ENCODE data around the gene SLC29A4.
"Not testable (repeated sequence)": the region's sequence is repeated elsewhere in the genome, so short reads cannot be mapped to it uniquely, and the experiment has no call there.

The SLC29A4 gene

DNA sequence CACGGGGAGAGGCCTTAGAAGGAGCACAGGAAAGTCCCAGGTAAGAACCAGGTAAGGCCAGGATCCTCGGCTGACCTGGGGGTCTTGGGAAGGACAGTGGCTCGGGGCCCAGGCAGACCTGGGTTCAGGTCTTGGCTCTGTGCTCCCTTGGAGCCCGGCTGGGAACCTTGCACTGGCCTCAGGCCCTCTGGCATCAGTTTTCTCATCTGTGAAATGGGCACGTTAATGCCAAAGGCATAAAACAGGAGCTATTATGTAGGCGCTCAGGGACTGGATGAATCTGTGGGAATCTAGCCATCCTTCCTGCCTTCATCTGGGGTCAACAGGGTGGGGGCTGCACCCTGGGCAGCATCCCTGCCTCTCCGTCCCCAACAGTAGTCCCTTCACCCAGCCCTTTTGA lies 8.3 kb upstream of the SLC29A4 start:
- DNase-seq (ENCODE audit: low read depth, low spot score): no peak

- not testable (repeated sequence) for DNase-seq (ENCODE audit: low read depth, low spot score)
Observed at GRCh38 chr7:5274985-5275431, 7.7 kb upstream of the SLC29A4 start.

DNA sequence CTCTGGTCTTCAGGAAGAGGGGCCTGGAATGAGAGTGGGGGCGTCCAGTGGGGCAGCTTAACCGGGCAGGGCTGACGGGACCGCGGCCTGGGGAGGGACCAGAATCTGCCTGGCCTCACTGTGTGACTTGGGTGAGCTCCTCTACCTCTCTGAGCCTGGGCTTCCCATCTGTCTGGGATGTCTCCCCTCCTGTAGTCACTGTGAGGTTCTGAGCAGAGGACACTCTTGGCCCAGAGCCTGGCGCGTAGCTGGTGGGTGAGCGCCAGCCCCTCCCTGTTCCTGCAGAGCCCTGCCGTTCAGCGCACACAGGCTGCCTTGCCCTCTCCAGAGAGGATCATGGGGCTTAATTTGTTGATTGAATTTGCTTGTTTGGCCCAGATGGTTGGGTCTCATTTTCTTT lies 7.2 kb upstream of the SLC29A4 start:
- not testable (repeated sequence) for DNase-seq (ENCODE audit: low read depth, low spot score)

DNA sequence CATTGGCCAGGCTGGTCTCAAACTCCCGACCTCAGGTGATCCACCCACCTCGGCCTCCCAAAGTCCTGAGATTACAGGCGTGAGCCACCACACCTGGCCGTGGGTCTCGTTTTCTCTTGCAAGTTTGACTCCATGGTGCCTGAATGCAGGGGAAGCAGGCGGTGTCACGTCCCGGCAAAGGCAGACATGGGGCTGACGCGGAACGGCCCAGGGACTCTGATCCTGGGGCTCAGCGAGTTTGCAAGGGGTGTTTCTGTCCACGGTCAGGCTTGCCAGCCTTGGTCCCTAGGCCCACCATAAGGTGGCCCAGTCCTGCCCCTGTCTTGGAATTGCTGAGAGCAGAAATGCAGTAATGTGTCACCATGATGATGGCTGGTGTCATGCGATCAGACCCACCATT lies 6.6 kb upstream of the SLC29A4 start:
- not testable (repeated sequence) for DNase-seq (ENCODE audit: low read depth, low spot score)

- no peak for DNase-seq (ENCODE audit: low read depth, low spot score)
Observed at GRCh38 chr7:5276611-5277010, 6.1 kb upstream of the SLC29A4 start.

GRCh38 chr7:5278766-5279165 lies 4.0 kb upstream of the SLC29A4 start:
- DNase-seq (ENCODE audit: low read depth, low spot score): no peak

- DNase-seq (ENCODE audit: low read depth, low spot score): no peak
Observed at GRCh38 chr7:5279734-5280133, 3.0 kb upstream of the SLC29A4 start.

- not testable (repeated sequence) for DNase-seq (ENCODE audit: low read depth, low spot score)
Observed at GRCh38 chr7:5281598-5282500, 894 bp upstream of the SLC29A4 start.

GRCh38 chr7:5283421-5284303 lies 919 bp downstream of the SLC29A4 start:
- no peak for DNase-seq (ENCODE audit: low read depth, low spot score)

DNA sequence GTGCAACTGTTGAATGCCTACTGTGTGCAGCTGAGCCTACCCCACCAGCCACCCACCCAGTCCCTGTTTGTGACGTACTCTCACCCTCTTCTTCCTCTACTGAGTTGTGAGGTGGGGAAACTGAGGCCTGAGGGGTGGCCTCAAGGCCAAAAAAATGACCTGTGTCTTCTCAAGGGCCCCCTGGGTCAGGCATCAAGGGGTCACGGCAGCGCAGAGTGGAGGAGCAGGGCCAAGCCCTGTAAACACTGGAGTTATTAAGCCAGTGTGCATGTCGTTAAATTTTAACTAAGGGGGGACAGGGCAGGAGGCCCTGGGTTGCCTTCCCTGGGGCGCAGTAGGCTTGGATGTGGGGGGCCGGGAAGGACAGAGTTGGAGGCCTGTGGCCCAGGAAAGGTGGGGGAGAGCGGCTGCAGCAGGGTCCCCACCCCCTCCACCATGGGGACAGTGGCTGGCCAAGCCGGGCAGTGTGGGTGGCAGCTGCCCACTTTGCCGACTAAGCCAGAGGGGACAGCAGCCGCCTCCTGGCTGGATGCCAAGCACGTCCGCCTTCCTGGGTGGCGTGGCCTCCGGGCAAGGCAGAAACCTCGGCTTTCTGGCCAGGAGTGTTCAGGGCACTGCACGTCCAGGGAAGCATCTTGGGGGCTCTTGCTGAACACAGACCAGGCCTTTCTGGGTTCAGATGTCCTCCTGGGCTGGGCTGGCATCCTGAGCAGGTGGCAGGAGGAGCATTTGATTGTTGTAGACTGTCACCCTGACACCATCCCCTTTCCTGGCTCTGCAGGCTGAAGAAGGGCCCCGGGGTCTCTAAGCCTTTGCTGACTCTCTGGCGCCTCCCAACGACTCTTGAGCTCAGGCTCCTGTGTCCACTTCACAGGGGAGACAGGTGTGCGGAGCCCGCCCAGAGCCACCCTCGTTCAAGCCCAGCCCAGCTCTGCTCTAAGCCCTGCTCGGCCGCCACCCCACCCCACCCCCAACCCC lies 1.9 kb downstream of the SLC29A4 start:
- no peak for DNase-seq (ENCODE audit: low read depth, low spot score)

DNA sequence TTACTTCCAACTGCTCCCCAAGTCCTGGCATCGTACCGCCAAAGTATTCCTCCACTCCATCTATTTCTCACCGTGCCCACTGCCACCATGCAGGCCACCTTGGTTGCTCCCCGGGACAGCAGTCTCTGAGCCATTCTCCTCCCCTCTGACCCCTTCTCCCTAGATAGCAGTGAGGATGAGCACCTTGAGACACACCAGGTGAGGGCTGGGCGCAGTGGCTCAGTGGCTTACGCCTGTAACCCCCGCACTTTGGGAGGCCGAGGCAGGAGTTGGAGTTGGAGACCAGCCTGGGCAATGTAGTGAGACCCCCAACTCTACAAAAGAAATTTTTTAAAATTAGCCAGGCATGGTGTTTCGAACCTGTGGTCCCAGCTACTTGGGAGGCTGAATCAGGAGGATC lies 4.2 kb downstream of the SLC29A4 start:
- no peak for DNase-seq (ENCODE audit: low read depth, low spot score)

DNA sequence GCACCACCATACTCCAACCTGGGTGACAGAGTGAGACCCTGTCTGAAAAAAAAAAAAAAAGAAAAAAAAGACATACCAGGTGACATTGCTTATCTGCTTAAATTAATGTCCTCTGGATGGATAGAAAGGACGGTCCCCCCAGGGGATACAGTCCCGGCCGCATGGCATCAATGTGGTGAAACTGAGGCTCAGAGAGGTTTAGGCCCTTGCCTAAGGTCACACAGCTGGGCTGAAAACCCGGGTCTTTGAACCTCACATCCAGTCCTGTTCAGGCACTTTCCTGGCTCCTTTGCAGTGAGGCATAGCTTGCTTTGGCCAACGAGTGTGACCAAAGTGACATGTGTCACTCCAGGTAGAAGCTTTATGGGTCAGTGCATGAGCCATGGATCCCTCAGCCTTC lies 4.6 kb downstream of the SLC29A4 start:
- not testable (repeated sequence) for DNase-seq (ENCODE audit: low read depth, low spot score)

DNA sequence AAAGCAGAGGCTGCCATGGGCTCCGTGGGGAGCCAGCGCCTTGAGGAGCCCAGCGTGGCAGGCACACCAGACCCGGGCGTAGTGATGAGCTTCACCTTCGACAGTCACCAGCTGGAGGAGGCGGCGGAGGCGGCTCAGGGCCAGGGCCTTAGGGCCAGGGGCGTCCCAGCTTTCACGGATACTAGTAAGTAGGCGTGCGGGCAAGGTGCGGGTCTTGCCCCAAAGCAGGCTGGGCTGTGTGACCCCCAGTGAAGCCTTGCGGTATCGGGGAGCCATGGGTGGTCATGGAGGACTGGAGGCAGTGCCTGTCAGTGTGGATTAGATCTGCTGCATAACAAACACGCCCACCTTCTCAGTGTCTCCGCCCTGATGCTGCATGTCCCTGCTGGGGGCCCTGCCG lies 5.1 kb downstream of the SLC29A4 start:
- no peak for DNase-seq (ENCODE audit: low read depth, low spot score)

- not testable (repeated sequence) for DNase-seq (ENCODE audit: low read depth, low spot score)
Observed at GRCh38 chr7:5288560-5288959, 5.8 kb downstream of the SLC29A4 start.

DNA sequence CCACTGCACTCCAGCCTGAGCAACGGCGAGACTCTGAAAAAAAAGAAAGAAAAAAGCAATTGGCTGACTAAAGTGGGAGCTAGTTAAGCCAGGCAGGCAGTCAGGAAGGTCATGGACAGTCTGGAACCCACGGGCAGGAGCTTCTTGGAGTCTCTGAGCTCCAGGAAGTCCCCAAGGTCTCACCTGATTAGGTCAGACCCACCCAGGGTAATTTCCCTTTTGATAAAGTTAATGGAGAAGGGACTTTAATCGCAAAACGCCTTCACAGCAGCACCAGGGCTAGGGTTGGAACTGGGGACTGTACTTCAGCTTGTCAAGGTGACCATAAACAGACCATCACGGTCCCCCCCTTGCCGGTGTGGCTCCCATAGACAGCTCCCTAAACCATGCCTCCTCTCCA lies 6.6 kb downstream of the SLC29A4 start:
- DNase-seq (ENCODE audit: low read depth, low spot score): no peak

DNA sequence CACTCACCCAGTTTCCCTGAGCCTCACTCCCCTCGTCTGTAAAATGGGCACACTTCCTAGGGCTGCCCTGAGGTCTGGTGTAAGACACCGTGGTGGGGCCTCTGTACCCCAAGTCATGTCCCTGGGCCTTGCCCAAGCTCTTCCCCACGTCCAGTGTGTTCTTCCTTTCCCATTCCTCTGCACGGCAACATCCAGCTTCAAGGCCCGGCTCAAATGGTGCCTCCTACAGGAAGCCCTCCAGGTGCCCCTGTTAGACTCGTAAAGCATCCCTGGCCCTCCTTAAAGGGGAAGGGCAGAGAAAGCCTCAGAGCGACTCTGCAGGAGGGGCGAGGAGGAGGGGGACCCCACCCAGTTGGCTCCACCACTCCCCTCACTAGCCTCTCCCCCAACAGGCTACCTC lies 8.6 kb downstream of the SLC29A4 start:
- DNase-seq (ENCODE audit: low read depth, low spot score): no peak

- not testable (repeated sequence) for DNase-seq (ENCODE audit: low read depth, low spot score)
Observed at GRCh38 chr7:5291711-5292335, 9.1 kb downstream of the SLC29A4 start.

- DNase-seq (ENCODE audit: low read depth, low spot score): no peak
Observed at GRCh38 chr7:5294169-5294987, 11.6 kb downstream of the SLC29A4 start.

GRCh38 chr7:5295039-5296014 lies 12.6 kb downstream of the SLC29A4 start:
- no peak for DNase-seq (ENCODE audit: low read depth, low spot score)
